ENCODE results near the gene TICAM2. TPM values are rescaled to one million over a fixed set of nuclear protein-coding genes. Genes with fewer than 3 reads are reported as not detected.

The TICAM2 gene
- total and polyA plus RNA-seq, 2 donors (not counting 1 experiment from before 2014, with no cell fraction given) = 0.55 to 5.4 TPM

DNA sequence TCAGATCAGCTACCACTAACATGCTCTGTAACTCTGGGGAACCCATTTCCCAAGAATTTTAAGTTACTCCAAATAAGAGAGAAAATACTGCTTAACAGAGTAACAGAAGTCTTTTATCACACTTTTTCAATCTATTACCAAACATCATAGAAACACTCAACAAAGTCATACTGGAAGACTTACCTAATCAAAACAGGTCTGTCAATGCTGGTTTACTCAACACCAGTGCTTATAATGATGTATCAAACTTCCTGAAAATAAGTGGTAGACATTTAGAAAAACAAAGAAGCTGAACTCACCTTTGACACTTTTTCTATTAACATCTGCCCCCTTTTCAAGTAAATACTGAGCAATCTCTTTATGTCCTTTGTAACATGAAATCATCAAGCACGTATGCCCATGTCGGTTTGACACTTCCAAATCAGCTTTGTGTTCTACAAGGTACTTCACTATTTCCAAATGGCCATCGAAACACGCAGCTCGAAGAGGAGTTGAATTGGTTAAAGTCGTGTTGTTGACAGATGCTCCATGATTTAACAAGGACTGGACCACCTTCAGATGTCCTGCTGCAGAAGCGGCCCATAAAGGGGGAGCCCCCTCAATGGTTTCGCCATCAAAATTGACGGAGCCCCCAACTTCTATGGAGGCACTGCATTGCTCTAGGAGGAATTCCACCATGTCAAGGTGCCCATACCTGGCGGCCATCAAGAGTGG, 59.5 kb downstream of the TICAM2 start:
- peak overlapping the region; percentile 91 to 98 for H3K27ac ChIP-seq (ENCODE audit: low read length in 2 of 2)
- peak overlapping the region; percentile 83 for H3K4me2 ChIP-seq (replicated peaks; ENCODE audit: low read depth, low read length, poor library complexity, severe bottlenecking)
- ATAC-seq (ENCODE audit: low read depth) (no peak), DNase-seq (peak; percentile 17)
- Mint-ChIP-seq H3K4me1 (peaks cover 58% of the 10 kb centered on the region), H3K9me3 (ENCODE audit: insufficient read depth) (peaks cover 4% of the 10 kb centered on the region), H3K27me3 (no peaks in the 10 kb centered on the region), H3K4me3 (peak overlapping the region; percentile 94), H3K27ac (peak overlapping the region; percentile 98)
- peaks cover 53% of the 10 kb centered on the region for H4K20me1 ChIP-seq (ENCODE audit: control insufficient read depth, insufficient read depth, low read length, poor library complexity, severe bottlenecking)
- H3K36me3 ChIP-seq (replicated peaks in 1 of 2; ENCODE audit: control extremely low read depth in 1 of 2, control insufficient read depth in 1 of 2, extremely low read depth in 1 of 2, insufficient read depth in 2 of 2, low read length in 1 of 2) = peaks cover 2 to 23% of the 10 kb centered on the region in 2 experiments
- peak overlapping the region; percentile 99 for H3K9ac ChIP-seq (ENCODE audit: low read length)
- ChIA-PET POLR2A (interaction anchor here (1.1 kb wide), 2 partner anchors 281 to 298 kb away, joined by 3 read pairs; partner anchors contain the start of gene ATG12), CTCF (interaction anchor here (0.7 to 4.9 kb wide), 6 partner anchors 28 to 525 kb away, joined by 3 to 40 read pairs (median 4); partner anchors contain the start of gene PGGT1B)
- H3K9me3 ChIP-seq (ENCODE audit: control extremely low read depth in 1 of 3, control insufficient read depth in 2 of 3, insufficient read depth in 1 of 3, low read length in 2 of 3) = peaks cover 0 to 11% (median 9%) of the 10 kb centered on the region in 3 donors
- peak overlapping the region; percentile 83 to 95 (median 86) for H3K4me3 ChIP-seq (ENCODE audit: control extremely low read depth in 1 of 5, extremely low read depth in 1 of 5, insufficient read depth in 1 of 5, low read depth in 2 of 5, low read length in 4 of 5)
- H3K4me1 ChIP-seq (ENCODE audit: control insufficient read depth in 2 of 2, insufficient read depth in 2 of 2, low read length in 2 of 2) = peaks cover 32 to 55% of the 10 kb centered on the region in 2 donors
- no peaks in the 10 kb centered on the region for H3K27me3 ChIP-seq (replicated peaks in 1 of 4; ENCODE audit: control extremely low read depth in 1 of 4, control insufficient read depth in 3 of 4, insufficient read depth in 4 of 4, low read length in 3 of 4)
- no peak overlapping the region for H2AFZ ChIP-seq (ENCODE audit: insufficient read depth, low read depth, low read length, poor library complexity, severe bottlenecking)
- 70% methylated on average over 8 of the region's 10 CpGs for WGBS (ENCODE audit: insufficient coverage)
- intact Hi-C loops (cut with micrococcal nuclease) = no loop called here
- H3K79me2 ChIP-seq (ENCODE audit: control insufficient read depth, insufficient read depth, low read length) = peaks cover 61% of the 10 kb centered on the region
- no peak for TF ChIP-seq EZH2 (IDR thresholded peaks at IDR 0.05; ENCODE audit: borderline replicate concordance, insufficient read depth, low read depth, low read length, poor library complexity, severe bottlenecking)
- TF ChIP-seq, protein P1, sequence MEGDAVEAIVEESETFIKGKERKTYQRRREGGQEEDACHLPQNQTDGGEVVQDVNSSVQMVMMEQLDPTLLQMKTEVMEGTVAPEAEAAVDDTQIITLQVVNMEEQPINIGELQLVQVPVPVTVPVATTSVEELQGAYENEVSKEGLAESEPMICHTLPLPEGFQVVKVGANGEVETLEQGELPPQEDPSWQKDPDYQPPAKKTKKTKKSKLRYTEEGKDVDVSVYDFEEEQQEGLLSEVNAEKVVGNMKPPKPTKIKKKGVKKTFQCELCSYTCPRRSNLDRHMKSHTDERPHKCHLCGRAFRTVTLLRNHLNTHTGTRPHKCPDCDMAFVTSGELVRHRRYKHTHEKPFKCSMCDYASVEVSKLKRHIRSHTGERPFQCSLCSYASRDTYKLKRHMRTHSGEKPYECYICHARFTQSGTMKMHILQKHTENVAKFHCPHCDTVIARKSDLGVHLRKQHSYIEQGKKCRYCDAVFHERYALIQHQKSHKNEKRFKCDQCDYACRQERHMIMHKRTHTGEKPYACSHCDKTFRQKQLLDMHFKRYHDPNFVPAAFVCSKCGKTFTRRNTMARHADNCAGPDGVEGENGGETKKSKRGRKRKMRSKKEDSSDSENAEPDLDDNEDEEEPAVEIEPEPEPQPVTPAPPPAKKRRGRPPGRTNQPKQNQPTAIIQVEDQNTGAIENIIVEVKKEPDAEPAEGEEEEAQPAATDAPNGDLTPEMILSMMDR (IDR thresholded peaks at IDR 0.05) = no peak

- CTCF ChIA-PET = interaction anchor here (0.7 to 4.9 kb wide), 3 partner anchors 27 to 280 kb away, joined by 4 to 40 read pairs (median 4); partner anchors contain the start of gene PGGT1B
- no peak overlapping the region for H3K27ac Mint-ChIP-seq
- H4K20me1 ChIP-seq (ENCODE audit: control insufficient read depth, insufficient read depth, low read length, poor library complexity, severe bottlenecking) = peaks cover 59% of the 10 kb centered on the region
Measured at GRCh38 chr5:115542086-115542485, 60.2 kb downstream of the TICAM2 start.

More at GRCh38 chr5:115542086-115542485, 60.2 kb downstream of the TICAM2 start:
- Histone ChIP-seq H3K4me1 (ENCODE audit: control insufficient read depth in 2 of 2, insufficient read depth in 2 of 2, low read length in 2 of 2) (peaks cover 37 to 59% of the 10 kb centered on the region in 2 donors), H3K4me3 (ENCODE audit: control extremely low read depth in 1 of 5, extremely low read depth in 1 of 5, insufficient read depth in 1 of 5, low read depth in 2 of 5, low read length in 4 of 5) (peak overlapping the region; percentile 1 to 95 (median 28)), H2AFZ (ENCODE audit: insufficient read depth, low read depth, low read length, poor library complexity, severe bottlenecking) (no peak overlapping the region), H3K9ac (ENCODE audit: low read length) (peak overlapping the region; percentile 99), H3K36me3 (replicated peaks in 1 of 2; ENCODE audit: control extremely low read depth in 1 of 2, control insufficient read depth in 1 of 2, extremely low read depth in 1 of 2, insufficient read depth in 2 of 2, low read length in 1 of 2) (peaks cover 2 to 23% of the 10 kb centered on the region in 2 experiments), H3K27me3 (replicated peaks in 1 of 4; ENCODE audit: control extremely low read depth in 1 of 4, control insufficient read depth in 3 of 4, insufficient read depth in 4 of 4, low read length in 3 of 4) (no peaks in the 10 kb centered on the region), H3K27ac (ENCODE audit: low read length in 2 of 2) (peak overlapping the region in 1 of 2 donors; percentile 98), H3K79me2 (ENCODE audit: control insufficient read depth, insufficient read depth, low read length) (peaks cover 68% of the 10 kb centered on the region), H3K9me3 (ENCODE audit: control extremely low read depth in 1 of 3, control insufficient read depth in 2 of 3, insufficient read depth in 1 of 3, low read length in 2 of 3) (peaks cover 1 to 11% (median 9%) of the 10 kb centered on the region in 3 donors), H3K4me2 (replicated peaks; ENCODE audit: low read depth, low read length, poor library complexity, severe bottlenecking) (peak overlapping the region; percentile 83)
- Mint-ChIP-seq H3K9me3 (ENCODE audit: insufficient read depth) (peaks cover 4% of the 10 kb centered on the region), H3K4me1 (peaks cover 64% of the 10 kb centered on the region), H3K27me3 (no peaks in the 10 kb centered on the region), H3K4me3 (peak overlapping the region; percentile 94)
- DNase-seq = no peak
- no peak for ATAC-seq (ENCODE audit: low read depth)
- POLR2A ChIA-PET = no interaction called here
- intact Hi-C loops (cut with micrococcal nuclease) = no loop called here
- WGBS (ENCODE audit: insufficient coverage) = no CpG with 5 or more reads among the region's 2 CpGs
- TF ChIP-seq, protein P1 (IDR thresholded peaks at IDR 0.05) = no peak
- TF ChIP-seq EZH2 (IDR thresholded peaks at IDR 0.05; ENCODE audit: borderline replicate concordance, insufficient read depth, low read depth, low read length, poor library complexity, severe bottlenecking) = no peak

Data from B cell (primary cell).